NOMO-1 treated with DMSO at 0.1 percent for 48 hours (cell line): ENCODE measurements around the gene KCNE2.
"Not testable (repeated sequence)": the region's sequence is repeated elsewhere in the genome, so short reads cannot be mapped to it uniquely, and the experiment has no call there.

Experiments
- DNase-seq: peaks from one replicate; lab custom pipeline; 2025; ENCODE audit not compliant: unreplicated experiment; lab: John Stamatoyannopoulos, UW

Gene KCNE2

GRCh38 chr21:34406102-34406501 is 42.3 kb downstream of the KCNE2 start:
- not testable (repeated sequence) for DNase-seq

- not testable (repeated sequence) for DNase-seq
Measured at GRCh38 chr21:34406676-34407075, 42.9 kb downstream of the KCNE2 start.

- not testable (repeated sequence) for DNase-seq
Measured at GRCh38 chr21:34407294-34407693, 43.5 kb downstream of the KCNE2 start.

- not testable (repeated sequence) for DNase-seq
Measured at GRCh38 chr21:34417448-34418077, 53.8 kb downstream of the KCNE2 start.
